ENCODE data around the gene COMTD1.

COMTD1 gene

DNA sequence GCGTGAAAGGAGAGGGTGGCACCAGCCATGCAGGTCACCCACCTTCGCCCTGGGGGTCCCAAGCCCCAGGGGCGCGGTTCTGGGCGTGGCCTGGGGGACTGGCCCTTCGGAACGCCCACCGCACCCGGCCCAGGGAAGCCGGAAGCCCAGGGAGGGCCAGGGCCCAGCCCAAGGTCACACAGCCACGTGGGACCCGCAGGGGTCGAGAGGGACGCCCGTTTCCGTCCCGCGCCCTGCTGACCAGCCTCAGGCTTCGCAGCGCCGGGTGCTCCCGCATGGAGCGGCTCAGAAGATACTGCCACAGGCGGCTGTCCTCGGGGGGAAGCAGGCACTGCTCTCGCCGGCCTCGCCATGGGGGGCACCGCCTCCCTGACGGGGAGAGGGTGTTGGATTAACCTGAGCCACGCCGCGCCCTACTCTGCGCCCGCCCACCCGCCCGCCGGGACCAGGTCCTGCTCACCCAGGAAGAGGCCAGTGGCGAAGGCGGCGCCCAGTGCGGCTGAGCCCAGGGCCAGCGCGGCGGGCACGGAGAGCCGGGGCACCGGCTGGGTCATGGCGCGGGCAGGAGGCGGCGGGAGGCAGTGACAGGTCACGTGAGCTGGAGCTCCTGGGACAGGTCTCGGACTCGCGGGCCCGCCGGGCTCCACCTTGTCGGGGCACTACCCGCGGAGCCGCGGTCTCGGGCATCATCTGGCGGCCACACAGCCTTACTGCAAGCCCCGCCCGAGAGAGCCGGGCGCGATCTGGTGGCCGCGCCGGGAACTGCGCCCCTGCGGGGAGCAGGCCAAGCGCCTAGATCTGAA lies at the start of gene COMTD1:
Gene COMTD1, minus strand, starts transcription at position 583 of the 803 bp plus-strand sequence. Its CDS starts 29 bp downstream, at position 554.
- peak; percentile 90 to 91 for DNase-seq

DNA sequence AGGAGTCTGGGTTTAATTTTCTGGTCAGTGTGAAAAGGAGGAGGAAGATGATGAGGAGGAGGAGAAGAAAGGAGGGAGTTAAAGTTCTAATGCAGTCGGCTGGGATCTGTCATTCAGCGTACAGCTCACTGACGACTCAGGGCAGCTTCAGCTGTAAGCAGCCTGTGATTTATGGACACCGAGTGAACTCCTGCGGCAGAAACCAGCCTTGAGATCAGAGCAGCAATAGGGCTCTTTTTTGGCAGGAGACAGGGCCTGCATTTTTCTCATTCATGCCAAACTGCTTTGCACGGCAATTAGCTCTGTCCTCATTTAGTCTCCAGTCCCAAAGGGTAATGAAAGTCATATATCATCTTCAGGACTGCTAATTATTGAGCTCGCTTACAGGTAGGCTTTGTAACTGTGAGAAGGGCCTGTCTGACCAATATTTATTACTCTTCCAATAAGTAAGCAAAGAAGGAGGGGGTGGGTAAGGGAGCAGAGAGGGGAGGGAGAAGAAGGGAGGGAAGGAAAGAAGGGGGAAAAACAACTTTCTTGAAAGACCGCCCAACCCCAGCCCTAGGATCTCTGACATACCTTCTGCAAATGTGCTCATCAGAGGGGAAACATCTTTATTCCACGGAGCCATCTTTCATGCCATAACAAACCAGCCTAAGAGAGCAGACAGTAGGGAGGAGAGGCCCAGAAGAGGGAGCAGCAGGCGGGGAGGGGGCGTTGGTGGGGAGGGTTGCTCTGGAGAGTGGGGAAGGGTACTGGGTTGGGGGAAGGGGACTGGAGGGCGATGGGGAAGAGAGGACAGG lies 48.1 kb upstream of the COMTD1 start:
- no peak for DNase-seq

DNA sequence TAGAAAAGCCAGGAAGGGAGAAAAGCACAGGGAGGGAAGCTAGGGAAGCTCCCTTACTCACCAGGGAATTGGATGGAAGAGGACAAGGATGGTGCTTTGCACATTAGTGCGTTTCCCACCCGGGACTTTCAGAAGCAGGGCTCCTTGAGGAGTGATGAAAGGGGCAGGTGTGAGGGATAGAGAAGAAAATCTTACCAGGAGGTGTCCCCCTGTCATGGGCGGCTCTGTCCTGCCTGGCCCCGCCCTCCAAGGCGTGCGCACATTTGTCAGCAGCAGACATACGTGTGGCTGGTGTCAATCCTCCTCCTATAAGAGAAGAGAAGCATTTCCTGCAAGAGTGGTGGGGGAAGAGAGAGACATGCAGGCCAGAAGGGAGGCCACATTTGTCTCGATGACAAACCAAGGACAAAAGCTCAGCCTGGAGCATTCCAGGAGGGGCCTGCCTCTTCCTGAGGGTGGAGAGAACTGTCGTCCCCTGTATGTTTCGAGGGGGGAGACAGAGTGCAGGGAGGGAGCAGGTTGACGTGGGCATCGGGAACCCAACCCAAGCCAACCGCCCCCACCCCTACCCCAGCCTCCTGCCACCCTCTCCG lies 47.4 kb upstream of the COMTD1 start:
- no peak for DNase-seq

DNA sequence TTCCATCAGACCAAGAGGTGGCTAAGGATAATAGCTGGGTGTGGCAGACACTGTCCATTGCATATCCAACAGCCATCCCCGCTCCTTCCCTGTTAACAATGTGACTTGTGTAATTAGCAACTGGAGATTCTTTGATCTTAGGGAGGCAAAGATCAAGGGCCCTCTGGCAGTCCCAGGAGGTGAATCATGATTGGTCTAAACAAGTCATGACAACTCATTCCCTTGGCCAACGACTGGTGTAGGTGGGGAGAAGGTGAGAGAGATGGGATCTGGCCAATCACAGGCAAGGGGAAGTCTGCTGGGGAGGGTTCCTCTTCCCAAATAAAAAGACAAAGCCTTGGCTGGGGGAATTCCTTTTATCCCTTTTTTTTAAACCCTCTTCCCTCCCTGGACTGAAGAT lies 46.2 kb upstream of the COMTD1 start:
- no peak for DNase-seq

DNA sequence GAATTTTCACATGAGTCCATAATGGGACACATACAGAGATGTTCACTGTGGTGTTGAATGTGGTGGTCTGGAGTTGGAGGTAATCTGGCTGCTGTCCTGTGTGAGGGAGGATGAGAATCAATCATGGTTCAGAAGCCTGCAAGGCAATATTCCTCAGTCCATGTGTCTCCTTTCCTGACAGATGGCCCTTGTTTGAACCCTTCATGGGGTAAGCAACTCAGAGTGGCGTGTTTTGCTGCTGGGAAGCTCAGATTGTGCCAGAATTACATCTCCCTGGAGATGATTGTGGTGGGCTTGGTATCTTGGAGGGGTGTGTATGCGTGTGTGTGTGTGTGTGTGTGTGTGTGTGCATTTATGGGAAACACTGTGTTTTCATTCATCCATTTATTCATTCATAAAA lies 44.5 kb upstream of the COMTD1 start:
- no peak for DNase-seq

DNA sequence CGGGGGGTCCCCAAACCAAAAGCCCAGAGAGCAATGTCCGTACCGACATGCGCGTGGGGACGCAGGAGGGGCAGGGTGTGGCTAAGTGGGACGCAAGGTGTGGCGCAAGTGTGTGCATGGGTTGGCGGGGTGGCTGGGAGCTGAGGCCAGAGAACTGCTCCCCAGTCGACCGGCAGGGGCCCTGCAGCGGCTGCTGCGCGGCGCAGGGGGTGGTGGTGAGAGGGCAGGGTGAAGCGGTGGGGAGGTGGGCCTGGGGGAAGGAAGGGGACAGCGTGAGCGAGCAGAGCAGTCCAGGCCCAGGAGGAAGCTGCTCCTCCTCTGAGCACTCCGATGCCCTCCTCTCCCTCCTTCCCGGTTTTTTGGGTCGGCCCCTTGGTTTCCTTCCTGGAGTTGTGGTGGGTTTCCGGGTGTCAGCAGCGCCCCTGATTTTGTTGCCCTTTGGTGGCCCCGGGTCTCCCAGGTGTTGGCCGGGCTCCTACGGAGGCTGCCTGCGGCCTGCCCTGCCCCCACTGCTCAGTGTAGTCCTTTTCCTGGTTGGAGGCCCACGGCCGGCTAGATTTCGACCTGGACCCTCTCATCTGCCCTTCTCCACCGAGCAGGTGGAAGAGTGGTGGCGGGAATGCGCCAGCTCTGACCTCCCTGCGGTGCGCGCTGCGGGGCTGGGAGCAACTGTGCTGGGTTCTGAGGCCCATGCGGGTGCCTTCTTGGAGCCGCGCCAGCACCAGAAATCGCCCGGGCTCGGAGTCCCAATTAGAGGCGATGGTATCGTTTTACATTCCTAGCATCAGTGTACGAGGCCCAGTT lies 40.5 kb upstream of the COMTD1 start:
- DNase-seq: no peak

DNA sequence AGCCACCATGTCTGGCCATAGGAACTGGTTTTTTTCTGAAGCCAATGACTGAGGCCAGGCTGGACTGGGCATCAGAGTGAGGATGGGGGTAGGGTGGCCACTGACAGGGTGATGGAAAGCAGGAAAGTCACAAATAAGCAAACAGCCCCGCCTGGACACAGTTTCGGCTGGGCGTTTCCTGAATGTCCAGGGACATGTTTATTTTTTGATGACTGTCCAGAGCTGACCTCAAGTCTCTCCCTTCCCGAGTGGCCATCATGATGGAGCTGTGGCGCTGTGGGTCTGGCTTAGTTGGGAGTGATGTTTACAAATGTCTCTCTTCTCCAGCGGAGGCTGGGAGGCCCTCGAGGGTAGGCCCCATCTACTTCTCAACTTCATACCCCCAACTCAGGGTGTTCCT lies 37.1 kb upstream of the COMTD1 start:
- no peak for DNase-seq

DNA sequence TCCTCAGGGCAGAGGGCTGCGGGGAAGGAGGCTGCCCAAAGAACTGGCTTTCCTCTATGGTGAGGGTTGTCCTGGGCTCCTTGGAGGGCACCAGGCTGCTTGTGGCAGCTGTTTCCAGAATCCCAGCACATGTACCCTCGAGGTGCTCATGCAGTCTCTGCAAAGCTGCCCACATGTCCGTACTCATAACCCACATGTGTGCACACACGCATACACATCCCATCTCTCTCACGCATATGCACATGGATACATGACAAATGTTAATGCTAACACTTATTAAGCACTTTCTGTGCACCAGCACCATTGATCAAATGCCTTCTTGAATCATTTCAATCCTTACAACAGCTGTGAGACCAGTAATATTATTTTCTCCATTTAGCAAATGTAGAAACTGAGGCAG lies 36.3 kb upstream of the COMTD1 start:
- no peak for DNase-seq

DNA sequence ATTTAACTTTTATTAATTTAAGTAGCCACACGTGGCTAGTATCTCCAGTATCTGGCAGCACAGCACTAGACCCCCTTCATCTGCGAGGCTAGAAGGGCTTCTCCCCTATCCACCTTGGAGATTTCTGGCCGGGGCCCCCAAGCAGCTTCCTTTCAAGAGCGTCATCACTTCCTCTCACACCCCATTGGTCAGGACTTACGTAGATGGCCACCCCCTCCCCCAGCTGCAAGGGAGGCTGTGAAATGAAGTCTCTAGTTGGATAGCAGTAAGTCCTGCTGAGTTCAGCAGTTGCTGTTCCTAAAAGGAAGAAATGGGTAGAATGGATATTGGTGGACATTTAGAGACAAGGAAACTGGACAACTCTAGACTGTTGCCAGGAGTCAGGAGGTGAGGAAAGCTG lies 33.8 kb upstream of the COMTD1 start:
- no peak for DNase-seq

DNA sequence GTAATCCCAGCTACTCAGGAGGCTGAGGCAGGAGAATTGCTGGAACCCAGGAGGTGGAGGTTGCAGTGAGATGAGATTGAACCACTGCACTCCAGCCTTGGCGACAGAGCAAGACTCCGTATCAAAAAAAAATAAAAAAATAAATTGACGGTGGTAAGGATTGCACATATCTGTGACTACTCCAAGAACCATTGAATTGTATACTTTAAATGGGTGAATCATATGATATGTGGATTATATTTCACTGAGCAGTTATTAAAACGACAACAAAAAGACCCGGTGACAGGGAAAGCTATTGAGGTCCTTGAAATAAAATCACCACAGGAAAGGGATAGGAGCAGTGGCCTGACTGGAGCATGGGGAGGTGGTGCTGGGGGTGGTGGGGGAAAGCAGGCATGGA lies 31.2 kb upstream of the COMTD1 start:
- no peak for DNase-seq

DNA sequence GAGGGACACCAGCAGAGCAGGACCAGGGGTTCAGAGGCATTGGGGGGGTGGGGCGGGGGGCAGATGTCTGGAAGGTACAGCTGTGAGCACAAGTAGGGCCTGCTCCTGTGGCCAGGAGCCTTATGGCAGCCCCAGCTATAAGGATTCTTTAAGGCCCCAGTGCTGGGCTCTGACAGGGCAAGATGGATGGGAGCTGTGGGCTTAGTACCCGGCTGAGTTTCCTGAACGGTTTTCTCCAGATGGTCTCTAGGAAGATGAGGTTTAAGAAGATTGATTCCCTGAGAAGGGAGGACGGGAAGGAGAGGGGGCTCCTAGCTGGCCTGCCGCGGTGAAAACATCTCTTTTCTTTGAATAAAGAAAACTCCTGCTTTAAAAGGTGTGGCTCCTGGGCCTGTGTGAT lies 30.1 kb upstream of the COMTD1 start:
- no peak for DNase-seq

DNA sequence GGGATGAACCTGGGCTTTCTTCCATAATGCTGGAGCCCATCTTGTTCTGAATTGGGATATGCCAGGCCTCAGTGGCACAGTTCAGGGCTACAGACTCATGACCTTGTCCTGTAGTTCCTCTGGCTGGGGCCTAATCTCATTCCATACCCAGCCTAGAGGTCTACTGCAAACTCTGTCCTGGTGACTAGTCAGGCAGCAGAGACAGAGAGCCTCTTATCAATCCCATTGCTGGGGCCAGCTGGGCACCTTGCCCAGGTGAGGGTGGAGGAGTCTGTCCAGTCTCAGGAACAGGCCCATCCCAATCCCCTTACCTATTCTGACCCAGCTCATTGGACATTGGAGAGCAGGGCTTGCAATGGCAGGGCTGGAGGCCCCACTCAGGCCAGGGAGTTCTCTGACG lies 28.0 kb upstream of the COMTD1 start:
- no peak for DNase-seq

DNA sequence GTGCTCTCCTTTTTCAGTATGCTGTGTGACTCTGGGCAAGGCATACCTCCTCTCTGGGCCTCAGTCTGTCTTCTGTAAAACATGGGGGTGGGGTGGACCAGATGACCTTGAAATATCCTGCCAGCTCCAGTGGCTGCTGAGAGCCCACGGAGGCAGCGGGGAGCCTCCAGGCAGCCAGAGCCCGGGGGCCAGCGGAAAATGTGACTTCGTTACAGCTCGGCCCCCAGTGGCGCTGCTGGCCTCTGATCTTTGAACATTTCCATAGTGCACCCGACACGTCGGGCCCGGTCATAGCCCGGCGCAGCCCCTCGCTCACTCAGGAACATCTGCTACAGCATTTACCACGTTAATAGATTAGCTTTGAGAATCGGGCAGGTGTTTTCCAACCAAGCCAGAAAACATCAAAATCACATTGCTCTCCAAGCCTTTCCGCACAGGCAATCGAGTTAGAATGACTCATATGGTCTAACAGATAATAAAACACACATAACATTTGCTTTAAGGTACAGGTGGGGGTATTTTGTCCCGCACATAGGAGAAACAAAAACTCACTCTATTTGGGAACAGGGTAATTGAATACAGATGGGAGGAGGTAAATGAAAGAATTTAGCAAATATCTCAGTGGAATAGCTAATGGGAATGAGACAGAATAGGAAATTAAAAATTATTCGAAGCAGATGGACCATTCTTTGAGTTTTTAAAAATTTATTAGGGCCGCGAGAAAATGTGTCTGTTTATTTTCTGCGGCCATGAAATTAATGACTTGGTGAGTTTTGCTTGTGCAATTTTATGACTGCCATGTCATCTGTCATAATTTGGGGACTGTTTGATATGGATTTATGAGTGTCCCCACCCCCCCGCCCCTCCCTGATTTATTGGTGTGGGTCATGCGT lies 26.3 kb upstream of the COMTD1 start:
- no peak for DNase-seq

DNA sequence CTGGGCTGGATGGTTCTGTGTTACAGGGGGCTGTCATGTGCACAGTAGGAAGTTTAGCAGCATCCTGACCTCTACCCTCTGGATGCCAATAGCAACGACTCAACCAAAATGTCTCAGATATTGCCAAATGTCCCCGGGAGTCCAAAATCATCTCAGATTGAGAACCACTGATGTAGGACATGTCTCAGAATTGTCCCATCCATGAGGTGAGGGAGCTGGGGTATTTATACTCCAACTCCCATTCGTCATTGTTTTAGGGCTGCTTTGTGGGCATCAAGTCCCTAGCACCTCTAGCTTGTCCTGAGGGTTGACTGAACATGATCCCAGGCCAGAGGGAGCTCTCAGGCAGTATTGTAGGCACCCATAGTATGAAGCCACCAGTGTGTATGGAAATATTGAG lies 25.2 kb upstream of the COMTD1 start:
- no peak for DNase-seq

DNA sequence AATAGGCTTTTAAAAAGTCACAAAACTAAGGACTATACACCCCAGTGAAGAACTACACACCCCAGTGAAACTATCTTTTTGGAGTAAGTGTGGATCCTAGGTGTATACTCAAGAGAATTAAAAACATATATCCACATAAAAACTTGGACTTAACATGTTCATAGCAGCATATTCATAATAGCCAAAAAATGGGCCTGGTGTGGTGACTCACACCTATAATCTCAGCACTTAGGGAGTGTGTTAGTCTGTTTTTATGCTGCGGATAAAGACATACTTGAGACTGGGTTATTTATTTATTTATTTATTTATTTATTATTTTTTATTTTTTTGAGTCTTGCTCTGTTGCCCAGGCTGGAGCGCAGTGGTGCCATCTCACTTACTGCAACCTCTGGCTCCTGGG lies 19.0 kb upstream of the COMTD1 start:
- DNase-seq: no peak

DNA sequence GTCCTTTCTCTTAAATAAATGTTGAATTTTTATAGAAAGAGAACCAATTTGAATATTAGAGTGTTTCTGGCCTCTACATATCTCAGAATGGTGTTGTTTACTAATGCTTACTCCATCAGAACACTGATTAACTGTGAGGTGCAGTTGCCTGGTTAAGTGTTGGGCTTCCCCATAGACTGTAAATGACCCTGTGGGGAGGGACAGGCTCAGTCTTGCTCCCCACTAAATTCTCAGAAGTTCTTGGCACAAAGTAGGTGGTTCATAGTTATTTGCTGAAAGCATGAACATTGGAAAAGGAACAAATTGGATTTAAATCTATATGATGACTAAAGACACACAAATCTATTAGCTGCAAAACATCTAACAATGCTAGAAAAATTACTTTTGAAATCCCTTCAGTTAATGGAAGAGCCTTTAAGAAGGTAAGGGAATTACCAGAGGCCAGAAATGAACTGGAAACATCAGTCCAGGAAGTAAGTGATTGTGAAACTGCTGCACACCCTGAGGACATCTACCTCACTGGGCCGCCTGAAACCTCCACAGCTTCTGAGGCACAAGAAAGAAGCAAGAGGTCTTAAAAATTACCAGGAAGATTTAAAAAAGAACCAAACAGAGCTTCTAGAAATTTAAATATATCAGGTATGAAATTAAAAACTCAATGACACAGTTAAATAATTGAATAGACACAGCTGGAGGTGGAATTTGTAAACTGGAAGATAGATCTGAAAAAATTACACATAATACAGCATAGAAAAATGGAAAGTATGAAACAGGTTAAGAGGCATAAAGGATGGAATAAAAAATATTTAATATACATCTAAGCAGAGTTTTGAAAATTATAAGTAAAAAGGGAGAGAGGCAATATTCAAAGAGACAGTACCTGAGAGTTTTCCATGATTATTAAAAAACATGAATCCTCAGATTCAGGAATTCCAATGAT lies 17.8 kb upstream of the COMTD1 start:
- no peak for DNase-seq

DNA sequence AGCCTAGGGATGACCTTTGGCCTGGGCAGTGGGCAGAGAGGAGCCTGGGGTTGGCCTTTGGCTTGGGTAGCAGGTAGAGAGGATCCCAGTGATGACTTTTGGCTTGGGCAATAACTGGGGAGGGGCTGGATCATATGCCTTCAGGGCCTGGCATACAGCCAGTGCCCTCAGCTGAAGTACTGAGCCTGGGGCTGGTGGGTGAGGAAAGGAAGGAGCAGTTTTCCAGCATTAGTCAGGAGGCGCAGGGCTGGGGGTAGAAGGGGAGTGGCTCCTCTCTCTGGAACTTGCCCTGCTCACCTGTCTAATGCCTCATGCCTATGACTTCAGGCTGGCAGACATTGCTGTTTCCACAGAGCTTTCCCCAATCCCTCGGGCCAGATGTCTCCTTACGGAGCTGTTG lies 15.2 kb upstream of the COMTD1 start:
- no peak for DNase-seq

DNA sequence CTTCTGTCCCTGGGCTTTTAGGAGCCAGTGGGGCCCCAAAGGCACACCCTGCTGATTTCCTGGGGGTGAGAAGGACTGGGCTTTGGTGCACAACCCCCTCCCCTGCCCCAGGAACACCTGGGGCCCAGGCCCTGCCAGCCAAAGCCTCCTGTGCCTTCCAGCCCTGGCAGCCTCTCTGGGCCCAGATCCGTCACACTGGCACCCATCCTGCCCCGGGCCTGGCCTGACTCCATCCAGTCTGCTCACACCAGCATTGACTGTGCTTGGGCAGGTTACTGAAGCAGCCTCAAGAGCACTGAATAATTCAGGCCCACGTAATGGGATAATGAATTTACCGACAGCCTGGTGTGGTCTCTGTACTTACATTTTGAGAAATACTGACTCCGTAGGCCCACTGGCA lies 12.0 kb upstream of the COMTD1 start:
- DNase-seq: no peak

DNA sequence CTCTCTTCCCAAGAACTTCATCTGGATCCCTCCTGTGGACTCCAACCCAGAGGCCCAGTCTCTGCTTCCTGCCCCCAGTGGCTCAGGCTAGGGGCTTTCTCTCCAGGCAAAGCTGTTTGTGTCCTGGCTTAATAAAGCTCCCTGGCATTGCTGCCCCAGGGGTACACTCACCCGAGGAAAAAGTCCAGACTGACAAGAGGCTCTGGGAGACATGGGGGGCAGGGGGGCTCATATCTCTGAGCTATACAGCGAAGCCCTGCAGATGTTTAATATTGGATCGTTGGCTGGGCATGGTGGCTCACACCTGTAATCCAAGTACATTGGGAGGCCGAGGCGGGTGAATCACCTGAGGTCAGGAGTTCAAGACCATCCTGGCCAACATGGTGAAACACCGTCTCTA lies 10.7 kb upstream of the COMTD1 start:
- no peak for DNase-seq

DNA sequence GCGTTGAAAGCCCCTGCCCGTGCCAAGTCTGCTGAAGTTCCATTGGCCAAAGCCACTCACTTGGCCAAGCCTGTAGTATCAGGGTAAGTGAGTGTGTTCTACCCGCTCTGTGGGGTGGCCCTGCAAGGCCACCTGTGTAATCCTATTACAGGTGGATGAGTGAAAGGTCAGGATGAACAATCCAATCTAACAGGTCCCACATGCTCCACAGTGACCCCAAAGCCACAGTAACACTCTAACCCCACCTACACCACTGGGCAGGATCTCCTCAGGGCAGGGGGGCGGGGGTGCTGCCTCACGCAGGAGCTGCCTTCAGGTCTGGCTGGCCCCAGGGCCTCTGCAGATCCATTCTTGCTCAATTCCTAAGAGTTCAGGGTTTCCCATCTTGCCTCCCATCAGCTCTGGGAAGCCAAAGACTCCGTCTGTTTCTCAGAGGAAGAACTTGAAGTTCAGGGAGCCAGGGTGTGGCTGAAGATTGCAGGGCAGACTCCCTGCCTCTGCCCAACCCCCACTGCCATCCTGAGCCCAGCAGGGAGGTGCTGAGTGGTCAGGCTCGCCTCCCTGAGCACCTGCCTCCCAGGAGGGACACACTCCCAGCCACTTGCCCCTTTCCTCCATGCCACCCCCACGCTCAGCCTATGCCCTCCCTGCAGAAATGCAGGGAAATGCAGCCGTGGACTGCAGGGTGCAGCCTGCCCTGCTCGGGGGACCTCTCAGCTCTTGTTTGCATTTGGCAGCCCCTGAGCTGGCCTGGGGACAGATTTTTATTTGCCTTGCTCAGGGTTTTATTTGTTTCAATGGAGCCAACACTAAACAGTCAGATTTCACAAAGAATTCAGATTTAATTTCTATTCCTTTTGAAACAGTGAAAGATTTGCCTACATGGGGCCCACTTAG lies 9.8 kb upstream of the COMTD1 start:
- no peak for DNase-seq

Measured in activated CD4-positive, alpha-beta T cell treated with anti-CD3 and anti-CD28 coated beads, Interleukin-2, amount 50 U/mL, for 4 hours (primary cell).